ENCODE data around the gene WDFY3. TPM values are rescaled to one million over a fixed set of nuclear protein-coding genes. Genes with fewer than 3 reads are reported as not detected.
"Not testable (repeated sequence)": the region's sequence is repeated elsewhere in the genome, so short reads cannot be mapped to it uniquely, and the experiment has no call there.

The WDFY3 gene
- total RNA-seq, 1 donor from 2014 or later: 136 TPM

DNA sequence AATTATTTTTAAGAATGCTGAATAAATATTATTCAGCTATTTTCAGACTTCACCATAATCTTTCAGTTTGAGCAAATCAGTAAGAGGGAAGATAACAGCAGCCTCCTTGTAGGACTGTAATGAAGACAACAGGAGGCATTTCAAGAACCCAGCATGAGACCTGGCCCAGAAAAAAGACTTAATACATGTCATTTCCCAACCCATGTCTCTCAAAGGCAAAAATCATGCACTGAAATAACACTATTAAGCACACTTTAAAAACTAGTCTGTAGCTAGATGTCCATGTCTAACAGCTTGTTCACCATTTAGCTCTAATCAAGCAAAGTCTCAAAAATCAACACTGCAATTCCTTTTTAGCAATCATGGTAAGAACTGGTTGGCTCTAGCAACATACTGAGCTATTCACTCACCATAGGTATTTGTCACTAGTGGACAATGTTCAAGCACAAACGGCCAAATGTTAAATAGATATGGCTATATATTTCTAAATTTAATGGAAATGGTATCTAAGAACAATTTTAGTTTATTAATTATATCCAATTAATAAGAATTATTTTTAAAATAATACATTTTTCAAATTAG is 109.9 kb downstream of the WDFY3 start:
- no peak for DNase-seq (ENCODE audit: low spot score)

DNA sequence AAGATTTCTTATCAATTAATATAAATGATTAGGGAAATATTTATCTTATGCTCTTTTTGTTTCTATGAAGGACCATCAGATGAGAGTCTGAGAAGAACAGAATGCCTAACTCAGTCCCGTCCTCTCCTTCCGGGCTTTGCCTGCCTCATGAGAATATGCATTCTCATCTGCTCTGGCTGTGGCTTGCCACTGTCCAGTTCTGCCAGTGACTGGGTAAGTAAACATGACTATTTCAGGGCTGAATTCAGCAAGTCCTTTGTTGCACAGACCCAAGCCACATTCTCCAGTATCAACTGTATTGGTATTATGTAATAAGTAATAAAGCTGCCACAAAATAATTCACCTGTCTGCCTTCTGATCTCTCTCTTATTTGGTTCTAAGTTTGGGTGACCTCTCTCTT is 110.7 kb downstream of the WDFY3 start:
- no peak for DNase-seq (ENCODE audit: low spot score)

DNA sequence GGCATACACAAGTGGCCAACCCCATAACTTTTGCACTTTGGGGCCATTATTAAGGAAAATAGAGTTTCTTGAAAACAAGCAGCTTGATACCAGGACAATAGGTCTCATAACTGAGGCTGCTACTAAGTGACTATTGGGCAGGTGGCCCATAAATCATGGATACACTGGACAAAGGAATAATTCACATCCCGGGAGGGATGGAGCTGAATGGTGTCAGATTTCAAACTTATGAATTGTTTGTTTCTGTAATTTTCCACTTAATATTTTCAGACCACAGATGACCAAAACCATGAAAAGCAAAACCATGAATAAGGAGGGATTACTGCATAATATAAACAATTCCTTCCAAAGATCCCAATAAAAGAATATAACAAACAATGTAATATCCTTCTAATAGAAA is 114.4 kb downstream of the WDFY3 start:
- no peak for DNase-seq (ENCODE audit: low spot score)

DNA sequence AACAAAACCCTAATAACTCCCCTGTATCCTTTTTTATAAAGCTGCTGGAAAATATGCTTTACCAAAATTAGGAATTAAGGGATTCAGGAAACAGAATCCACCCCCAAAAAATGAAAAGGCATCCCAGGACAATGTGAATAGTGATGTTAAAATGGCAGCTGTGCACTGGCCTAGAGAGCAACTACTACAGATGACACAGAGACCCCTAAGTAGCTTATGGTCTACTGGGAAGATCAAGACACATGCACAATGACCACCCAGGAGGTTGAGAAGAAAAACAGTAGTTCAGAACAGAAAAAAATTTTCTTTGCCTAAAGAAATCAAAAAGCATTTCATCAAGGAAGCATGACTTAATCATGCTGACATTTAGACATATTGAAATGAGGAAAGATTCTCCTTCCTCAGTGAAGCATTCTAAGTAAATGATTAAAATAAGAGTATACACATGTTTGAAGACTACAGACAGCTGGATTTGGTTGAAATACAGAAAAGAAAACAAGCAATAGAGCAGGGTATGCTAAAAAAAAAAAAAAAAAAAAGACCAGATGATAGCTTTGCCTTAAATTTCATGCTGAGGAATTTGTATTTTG is 117.3 kb downstream of the WDFY3 start:
- DNase-seq (ENCODE audit: low spot score): no peak

DNA sequence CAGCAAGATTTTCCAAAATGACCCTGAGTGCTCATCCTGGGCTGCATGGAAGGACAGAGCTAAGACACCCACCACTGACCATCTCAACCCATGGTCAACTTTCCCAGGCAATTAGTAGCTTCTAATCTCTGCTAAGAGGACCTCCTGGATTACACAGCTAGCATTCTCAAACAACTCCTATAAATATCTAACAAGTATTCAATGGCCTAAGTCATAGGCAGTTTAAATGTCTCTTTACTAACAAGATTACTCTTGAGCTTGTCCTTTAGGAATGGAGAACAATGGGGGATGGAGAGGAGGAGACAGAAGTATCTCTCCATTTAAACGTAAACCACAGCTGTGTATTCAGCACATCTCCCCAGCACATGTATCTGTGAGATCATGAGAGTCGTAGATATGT is 118.1 kb downstream of the WDFY3 start:
- DNase-seq (ENCODE audit: low spot score): no peak

DNA sequence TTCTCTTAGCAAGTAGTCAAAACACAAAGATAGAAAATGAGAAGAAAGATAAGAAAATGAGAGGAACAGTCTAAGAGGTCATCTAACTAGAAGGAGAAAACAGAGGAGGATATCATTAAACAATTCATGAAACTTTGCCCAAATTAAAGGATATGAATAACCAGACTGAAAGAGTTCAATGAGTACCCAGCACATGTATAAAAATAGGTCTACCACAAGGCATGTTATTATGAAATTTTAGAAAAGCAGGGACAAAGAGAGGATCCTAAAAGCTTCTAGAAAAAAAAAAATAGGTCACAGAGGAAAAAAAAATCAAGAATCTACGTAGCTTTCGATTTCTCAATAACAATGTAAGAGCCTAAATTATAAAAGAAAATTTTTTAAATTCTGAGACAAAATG is 118.5 kb downstream of the WDFY3 start:
- DNase-seq (ENCODE audit: low spot score): no peak

DNA sequence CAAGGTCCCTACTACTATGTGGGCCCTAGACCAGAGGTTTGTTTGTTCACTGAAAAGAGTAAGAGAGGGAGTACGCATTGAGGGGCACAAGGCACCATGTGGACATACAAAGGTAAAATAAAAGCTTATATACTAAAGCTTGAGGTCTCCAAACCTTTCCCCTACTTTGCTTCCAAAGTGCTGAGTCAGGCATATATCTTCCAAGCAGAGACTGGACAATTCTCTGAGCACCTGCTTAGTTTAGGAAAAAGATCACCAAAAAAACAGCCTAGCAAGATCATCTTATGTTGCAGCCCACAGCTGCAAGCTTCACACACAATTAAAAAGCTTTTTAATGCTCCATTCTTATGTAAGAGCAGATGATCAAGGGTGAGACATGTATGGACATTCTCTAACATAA is 119.5 kb downstream of the WDFY3 start:
- DNase-seq (ENCODE audit: low spot score): no peak

DNA sequence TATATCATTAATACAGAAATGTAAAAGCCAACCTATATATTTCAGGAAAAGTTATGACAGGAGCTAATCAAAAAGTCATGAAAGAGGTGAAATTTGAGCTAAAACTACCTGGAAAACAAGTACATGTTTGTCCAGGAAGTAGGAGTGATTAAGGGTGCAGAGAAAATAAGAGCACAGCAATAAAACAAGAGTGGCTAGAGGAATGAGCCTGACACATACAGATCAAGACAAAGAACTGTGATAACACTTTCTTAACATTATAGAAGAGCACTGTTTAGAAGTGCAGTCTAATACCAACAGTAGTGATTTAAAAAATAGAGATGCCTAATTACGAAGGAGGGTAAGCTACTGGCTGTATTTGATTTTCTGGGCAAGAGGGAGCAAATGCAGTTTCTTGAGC is 125.1 kb downstream of the WDFY3 start:
- no peak for DNase-seq (ENCODE audit: low spot score)

DNA sequence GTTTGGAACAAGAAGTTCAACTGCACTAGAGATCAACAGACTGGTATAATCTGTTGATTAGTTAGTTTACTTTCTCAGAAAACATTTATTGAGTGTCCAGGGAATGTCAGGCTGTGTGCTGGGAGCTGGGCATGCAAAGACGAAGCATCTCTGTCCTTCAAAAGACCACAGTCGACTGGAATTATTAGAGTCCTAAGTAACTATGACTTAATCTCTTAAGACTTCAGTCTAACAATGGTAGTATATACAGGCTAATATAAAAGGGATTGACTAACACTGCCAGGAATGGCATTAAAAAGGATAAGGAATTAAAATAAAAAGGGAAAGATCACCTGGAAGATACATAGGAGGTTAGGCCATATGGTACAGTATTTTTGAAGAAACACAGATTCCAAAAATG is 128.7 kb downstream of the WDFY3 start:
- no peak for DNase-seq (ENCODE audit: low spot score)

DNA sequence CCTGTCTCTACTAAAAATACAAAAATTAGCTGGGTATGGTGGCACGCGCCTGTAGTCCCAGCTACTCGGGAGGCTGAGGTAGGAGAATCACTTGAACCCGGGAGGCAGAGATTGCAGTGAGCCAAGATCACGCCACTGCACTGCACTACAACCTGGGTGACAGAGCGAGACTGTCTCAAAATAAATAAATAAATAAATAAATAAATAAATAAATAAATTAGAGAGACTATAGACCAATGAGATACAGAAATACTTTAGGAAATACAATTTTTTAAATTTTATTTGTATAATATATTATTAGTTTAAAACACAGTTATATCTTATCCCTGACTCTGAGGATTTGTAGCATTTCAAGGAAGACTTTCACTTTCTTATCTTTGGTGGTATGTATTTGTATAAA is 136.9 kb downstream of the WDFY3 start:
- DNase-seq (ENCODE audit: low spot score): not testable (repeated sequence)

DNA sequence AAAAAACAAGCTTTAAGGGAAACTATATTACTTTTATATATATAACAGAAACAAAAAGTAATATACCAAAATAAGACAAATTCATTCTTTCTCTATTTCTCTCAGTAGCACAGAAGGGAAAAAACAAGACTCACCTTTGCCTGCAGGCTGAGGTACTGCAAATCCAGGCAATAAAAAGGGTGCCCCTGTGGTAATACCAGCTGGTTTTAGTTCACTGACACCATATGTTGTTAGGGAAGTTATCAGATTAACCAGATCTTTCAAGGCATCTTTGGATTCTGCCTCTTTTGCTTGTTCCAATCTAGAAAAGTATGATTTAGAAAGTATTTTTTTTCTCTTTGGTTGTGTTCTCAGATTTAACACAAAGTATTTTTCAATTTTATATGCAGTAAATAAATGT is 139.8 kb downstream of the WDFY3 start:
- DNase-seq (ENCODE audit: low spot score): no peak

DNA sequence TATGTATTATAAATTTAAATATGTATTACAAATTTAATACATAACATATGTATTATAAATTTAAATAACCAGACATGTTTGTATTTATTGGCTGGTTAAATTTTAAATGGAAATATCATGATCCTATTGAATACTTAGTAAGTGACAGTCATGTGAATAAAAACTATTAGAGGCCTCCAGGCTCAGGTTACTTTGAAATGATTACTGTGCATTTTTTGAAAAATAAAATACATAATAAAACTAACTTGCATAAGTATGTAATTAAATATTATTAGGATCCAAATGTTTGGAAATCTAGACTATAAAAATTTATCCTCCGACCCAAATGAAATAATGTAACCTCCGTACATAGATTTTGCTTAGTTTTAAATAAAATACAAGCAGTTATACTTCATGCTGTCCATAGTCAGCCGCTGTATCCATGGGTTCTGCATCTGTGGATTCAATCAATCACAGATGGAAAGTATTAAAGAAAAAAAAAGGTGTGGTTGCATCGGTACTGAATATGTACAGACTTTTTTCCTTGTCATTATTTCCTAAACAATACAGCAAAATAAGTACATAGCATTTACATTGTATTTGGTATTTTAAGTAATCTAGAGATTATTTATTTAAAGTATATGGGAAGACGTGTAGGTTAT is 140.7 kb downstream of the WDFY3 start:
- no peak for DNase-seq (ENCODE audit: low spot score)

DNA sequence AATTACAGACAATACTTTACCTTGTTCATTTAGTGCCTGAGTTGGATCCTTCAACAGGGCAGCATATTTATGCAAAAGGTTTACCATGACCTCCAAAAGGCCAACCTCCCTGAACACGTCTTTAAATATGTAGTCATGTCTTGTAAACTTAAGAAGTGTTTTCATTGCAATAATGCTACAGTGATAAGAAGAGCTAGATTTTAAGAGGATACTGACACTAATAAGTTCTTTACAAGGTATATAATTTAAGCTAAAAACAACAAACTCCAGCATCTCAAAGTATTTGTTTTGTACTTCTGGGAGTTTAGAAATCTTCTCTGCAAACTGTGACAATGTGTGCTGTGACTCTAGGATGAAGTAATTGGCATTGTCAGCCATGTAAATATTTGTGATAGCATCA is 145.4 kb downstream of the WDFY3 start:
- no peak for DNase-seq (ENCODE audit: low spot score)

DNA sequence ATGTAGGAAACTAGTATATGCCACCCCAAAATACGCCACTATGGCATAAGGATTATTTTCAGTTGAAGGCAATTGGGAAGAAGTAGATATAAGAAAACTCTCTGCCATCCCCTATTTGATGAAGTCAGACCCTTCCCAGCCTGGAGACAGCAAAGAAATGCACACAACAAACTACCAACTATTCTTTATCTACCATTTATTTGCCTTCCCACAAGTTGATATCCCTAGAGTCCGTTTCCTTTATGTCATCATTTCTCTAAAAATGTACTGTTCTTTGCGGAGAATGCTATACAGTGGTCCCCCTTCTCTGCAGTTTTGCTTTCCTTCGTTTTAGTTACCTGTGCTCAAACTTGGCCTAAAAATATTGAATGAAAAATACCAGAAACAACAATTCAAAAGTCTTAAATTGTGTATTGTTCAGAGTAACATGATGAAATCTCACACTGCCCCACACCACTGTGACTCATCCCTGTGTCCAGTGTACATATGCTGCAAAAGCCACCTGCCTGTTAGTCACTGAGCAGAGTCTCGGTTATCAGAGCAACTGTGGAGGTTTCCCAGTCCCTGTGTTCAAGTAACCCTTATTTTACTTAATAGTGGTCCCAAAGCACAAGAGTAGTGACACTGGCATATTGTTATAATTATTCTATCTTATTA is 152.3 kb downstream of the WDFY3 start:
- no peak for DNase-seq (ENCODE audit: low spot score)

DNA sequence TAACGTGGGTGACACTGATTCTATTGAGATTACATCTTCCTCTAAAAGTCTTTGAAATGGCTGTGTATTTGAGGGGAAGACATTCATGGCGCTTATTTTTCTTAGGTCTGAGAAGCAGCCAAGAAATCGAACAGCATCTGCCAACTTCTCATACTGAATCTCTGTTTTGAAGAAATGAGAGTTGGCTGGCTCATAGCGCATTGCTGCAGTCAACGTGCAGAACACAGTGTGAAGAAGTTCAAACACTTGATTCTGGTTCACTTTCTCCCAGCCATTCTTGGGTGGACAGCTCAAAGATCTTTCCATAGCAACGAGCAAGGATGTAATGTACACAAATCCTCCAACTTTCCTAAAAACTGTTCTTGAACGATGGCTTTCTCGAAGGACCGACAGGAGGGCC is 156.5 kb downstream of the WDFY3 start:
- no peak for DNase-seq (ENCODE audit: low spot score)

DNA sequence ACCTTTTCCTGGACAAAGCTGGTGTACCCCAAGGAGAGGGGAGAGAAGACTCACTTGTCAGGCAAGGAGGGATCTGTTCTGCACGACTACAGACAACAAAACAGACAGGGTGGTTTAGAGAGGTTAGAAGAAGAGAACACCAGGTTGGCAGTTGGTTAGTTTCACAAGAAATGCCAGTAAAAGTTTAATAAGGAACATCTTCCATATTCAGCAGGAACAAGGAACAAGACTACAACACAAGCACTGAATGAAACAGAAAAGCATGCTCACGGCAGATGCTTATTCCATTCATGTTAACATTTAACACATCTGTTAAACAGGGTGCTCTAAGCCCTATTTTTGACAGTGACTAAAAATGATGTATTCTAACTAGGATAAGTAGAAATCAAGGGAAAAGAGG is 158.2 kb downstream of the WDFY3 start:
- DNase-seq (ENCODE audit: low spot score): no peak

DNA sequence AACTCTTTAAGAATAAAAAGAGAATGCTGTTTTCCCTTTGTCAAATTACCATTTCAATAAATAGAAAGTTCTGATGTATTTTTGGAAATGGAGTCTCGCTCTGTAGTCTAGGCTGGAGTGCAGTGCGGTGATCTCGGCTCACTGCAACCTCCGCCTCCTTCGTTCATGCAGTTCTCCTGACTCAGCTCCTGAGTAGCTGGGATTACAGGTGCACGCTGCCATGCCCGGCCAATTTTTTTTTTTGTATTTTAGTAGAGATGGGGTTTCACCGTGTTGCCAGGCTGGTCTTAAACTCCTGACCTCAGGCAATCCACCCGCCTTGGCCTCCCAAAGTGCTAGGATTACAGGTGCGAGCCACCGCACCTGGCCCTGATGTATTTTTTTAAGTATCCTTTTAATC is 159.9 kb downstream of the WDFY3 start:
- DNase-seq (ENCODE audit: low spot score): not testable (repeated sequence)

DNA sequence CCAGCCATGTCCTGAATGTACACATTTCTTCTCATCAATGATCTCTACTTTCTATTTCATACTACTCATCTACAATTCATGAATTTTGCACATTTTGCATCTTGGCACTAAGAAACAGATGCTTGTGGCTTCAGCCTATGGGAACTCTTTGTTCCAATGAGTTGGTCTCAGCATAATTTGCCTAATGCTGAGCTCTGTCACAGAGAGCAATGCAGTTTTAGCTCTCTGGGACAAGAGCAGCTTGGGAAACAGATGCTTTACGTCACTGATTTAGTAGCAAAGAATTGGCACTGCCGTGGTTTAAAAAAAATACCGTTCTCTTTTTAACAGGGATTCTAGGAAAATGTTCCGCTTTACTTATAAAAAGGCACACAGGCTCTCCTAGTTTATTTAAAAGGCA is 162.4 kb downstream of the WDFY3 start:
- no peak for DNase-seq (ENCODE audit: low spot score)

DNA sequence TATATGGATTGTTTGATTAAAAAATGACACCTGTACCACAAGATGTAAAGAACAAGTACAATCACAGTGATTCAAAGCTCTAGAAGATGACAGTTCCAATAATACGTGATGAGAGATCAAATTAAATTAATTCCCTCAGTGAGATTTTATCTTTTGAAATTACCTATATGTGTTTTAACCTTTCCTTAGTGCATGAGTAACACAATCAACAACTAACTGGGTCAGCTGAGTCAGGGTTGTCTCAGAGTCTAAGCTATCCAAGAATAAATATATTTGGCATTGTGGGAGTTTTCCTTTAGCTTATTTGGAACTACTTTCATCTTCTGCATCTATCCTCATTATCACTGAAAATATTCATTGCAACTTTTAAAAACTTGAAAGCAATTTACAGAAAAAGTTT is 162.8 kb downstream of the WDFY3 start:
- DNase-seq (ENCODE audit: low spot score): no peak

DNA sequence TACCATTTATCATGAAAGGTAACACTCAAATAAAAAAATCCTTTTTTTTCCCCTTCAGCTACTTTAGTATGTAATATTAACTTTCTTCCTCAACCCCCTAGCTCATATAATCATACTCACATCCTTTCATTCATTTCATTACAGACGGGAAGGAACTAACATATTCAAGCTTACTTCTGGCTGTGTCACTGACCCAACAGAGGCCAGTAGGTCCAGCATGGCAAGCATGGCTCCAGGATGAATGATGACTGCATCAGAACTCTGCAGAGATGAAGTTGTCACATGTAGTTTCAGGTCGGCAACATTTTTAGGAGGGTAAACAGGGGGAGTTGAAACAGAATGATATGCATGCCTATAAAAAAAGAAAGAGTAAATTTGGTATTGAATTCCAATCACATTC is 163.4 kb downstream of the WDFY3 start:
- DNase-seq (ENCODE audit: low spot score): no peak

DNA sequence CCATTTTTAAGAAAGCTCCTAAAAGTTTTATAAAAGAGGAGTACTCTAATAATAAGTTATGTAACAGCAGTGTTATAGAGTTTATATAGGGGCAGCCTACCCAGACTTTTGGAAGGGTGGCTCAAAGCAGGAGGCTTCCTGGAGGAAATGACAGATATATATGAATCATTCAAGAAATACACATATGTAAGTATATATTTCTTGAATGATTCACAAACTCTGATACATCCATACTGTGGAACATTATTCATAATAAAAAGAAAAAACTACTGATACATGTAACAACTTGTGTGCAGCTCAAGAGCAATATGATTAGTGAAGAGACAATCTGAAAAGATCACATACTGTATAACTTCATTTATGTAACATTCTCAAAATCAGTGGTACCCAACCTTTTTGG is 166.2 kb downstream of the WDFY3 start:
- DNase-seq (ENCODE audit: low spot score): no peak

DNA sequence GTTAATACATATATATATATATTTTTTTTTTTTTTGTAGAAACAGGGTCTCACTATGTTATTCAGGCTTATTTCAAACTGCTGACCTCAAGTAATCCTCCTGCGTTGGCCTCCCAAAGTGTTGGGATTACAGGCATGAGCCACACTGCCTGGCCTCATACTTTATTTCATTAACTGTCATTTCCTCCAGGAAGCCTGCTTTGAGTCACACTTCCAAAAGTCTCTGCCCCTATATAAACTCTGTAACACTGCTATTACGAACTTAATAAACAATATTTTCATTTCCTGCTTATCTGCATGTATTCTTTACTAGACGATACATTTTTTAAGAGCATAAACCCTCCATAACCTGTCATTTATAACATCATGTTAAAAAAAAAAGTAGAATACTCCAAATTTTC is 167.2 kb downstream of the WDFY3 start:
- DNase-seq (ENCODE audit: low spot score): no peak

DNA sequence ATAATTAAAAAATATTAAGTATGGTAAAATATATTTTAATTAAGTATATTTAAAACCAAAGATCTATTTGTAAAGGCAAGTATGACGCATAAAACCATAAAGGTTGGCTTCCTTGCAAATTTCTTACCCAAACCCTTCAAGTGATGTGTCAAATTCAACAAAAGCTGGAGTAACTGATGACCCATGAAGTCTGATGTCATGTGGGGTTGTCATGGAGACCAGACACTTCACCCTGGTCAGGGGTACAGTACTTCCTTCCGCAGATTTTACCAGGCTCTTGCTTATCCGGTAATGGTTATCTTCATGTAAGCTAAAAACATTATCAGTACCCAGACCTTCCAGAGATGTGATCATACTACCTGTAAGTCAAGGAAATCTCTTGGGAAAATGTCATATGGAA is 170.1 kb downstream of the WDFY3 start:
- DNase-seq (ENCODE audit: low spot score): no peak
